ENCODE measurements around the gene SPRR2D.

DNA sequence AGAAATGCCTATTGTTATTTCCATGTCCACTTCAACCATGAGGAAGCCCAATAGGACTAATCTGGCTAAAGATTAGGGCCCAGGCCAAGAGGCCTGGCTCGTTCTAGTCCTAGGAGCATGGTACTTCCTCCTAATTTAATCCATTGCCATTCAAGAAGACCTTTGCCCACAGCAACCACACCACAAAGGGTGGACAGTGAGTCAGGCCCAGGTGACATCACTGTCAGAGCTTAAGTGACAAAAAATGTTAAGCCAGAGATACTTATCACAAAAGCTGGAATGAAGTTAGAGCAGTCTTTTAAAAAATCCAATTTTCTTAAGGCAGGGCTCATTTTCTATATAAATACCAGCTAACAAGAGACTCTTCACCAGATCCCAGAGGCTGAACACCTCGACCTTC lies 39.5 kb downstream of the SPRR2D start, which contains the start of gene SPRR3:
- TF ChIP-seq, protein P1, sequence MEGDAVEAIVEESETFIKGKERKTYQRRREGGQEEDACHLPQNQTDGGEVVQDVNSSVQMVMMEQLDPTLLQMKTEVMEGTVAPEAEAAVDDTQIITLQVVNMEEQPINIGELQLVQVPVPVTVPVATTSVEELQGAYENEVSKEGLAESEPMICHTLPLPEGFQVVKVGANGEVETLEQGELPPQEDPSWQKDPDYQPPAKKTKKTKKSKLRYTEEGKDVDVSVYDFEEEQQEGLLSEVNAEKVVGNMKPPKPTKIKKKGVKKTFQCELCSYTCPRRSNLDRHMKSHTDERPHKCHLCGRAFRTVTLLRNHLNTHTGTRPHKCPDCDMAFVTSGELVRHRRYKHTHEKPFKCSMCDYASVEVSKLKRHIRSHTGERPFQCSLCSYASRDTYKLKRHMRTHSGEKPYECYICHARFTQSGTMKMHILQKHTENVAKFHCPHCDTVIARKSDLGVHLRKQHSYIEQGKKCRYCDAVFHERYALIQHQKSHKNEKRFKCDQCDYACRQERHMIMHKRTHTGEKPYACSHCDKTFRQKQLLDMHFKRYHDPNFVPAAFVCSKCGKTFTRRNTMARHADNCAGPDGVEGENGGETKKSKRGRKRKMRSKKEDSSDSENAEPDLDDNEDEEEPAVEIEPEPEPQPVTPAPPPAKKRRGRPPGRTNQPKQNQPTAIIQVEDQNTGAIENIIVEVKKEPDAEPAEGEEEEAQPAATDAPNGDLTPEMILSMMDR (IDR thresholded peaks at IDR 0.05; ENCODE audit: low read length) = no peak
- no peak for TF ChIP-seq EZH2phosphoT487 (IDR thresholded peaks at IDR 0.05; ENCODE audit: low read length)

All from MM.1S (cell line).